ENCODE measurements around the gene RNF26.
"Not testable (repeated sequence)": the region's sequence is repeated elsewhere in the genome, so short reads cannot be mapped to it uniquely, and the experiment has no call there.

RNF26 gene

GRCh38 chr11:119380827-119381180, 46.5 kb downstream of the RNF26 start:
- peak overlapping the region; percentile 62 for H3K4me2 ChIP-seq (ENCODE audit: low read depth, low read length, poor library complexity, severe bottlenecking)
- H3K4me3 ChIP-seq (ENCODE audit: insufficient read depth, low read length, poor library complexity, severe bottlenecking) = peak overlapping the region; percentile 51
- no peak overlapping the region for H3K27ac ChIP-seq (ENCODE audit: low read depth, low read length)

GRCh38 chr11:119381181-119381988, 47.1 kb downstream of the RNF26 start, which contains the start of gene USP2:
TSS of gene USP2 (minus strand) at chr11:119381690. CDS start at chr11:119373480, 8,210 bp downstream.
- Histone ChIP-seq H3K36me3 (ENCODE audit: low read length) (no peaks in the 10 kb centered on the region), H3F3A (ENCODE audit: insufficient read depth) (no peaks in the 10 kb centered on the region), H3K9me3 (ENCODE audit: insufficient read depth, low read length) (no peaks in the 10 kb centered on the region), H3K9me2 (replicated peaks; ENCODE audit: insufficient read depth, low read length) (no peaks in the 10 kb centered on the region), H3K79me2 (ENCODE audit: insufficient read depth, low read length) (no peaks in the 10 kb centered on the region), H3K4me2 (ENCODE audit: low read depth, low read length, poor library complexity, severe bottlenecking) (peak within 1 kb of the TSS; percentile 62), H3K4me3 (ENCODE audit: insufficient read depth, low read length, poor library complexity, severe bottlenecking) (peak within 1 kb of the TSS; percentile 55), H3K27ac (ENCODE audit: low read depth, low read length) (no peak within 1 kb of the TSS), H3K27me3 (ENCODE audit: low read length) (no peaks in the 10 kb centered on the region), H3K9ac (ENCODE audit: low read length) (peak within 1 kb of the TSS; percentile 42), H2AFZ (ENCODE audit: low read depth, low read length, severe bottlenecking) (peak within 1 kb of the TSS; percentile 65), H4K20me1 (ENCODE audit: low read depth, low read length) (no peaks in the 10 kb centered on the region)
- TF ChIP-seq CTCF (IDR thresholded peaks at IDR 0.05; ENCODE audit: insufficient read depth, low read length, poor library complexity, severe bottlenecking) (peak; percentile 93), EZH2phosphoT487 (conservative IDR thresholded peaks at IDR 0.05; ENCODE audit: low read length) (no peak)

More at GRCh38 chr11:119380827-119381180, 46.5 kb downstream of the RNF26 start:
- Histone ChIP-seq H3K9me2 (replicated peaks; ENCODE audit: insufficient read depth, low read length) (no peaks in the 10 kb centered on the region), H3K36me3 (ENCODE audit: low read length) (no peaks in the 10 kb centered on the region), H3K27me3 (ENCODE audit: low read length) (no peaks in the 10 kb centered on the region), H2AFZ (ENCODE audit: low read depth, low read length, severe bottlenecking) (peak overlapping the region; percentile 65), H3K9ac (ENCODE audit: low read length) (peak overlapping the region; percentile 42), H3F3A (ENCODE audit: insufficient read depth) (no peaks in the 10 kb centered on the region), H4K20me1 (ENCODE audit: low read depth, low read length) (no peaks in the 10 kb centered on the region), H3K79me2 (ENCODE audit: insufficient read depth, low read length) (no peaks in the 10 kb centered on the region), H3K9me3 (ENCODE audit: insufficient read depth, low read length) (no peaks in the 10 kb centered on the region)
- TF ChIP-seq EZH2phosphoT487 (conservative IDR thresholded peaks at IDR 0.05; ENCODE audit: low read length) (no peak), CTCF (IDR thresholded peaks at IDR 0.05; ENCODE audit: insufficient read depth, low read length, poor library complexity, severe bottlenecking) (no peak)

GRCh38 chr11:119382101-119382500, 47.8 kb downstream of the RNF26 start:
- Histone ChIP-seq H3K9me3 (ENCODE audit: insufficient read depth, low read length) (no peaks in the 10 kb centered on the region), H4K20me1 (ENCODE audit: low read depth, low read length) (no peaks in the 10 kb centered on the region), H3K9ac (ENCODE audit: low read length) (peak overlapping the region; percentile 18; the same call in 1 of the 2 replicates), H3K9me2 (replicated peaks; ENCODE audit: insufficient read depth, low read length) (no peaks in the 10 kb centered on the region), H3K4me3 (ENCODE audit: insufficient read depth, low read length, poor library complexity, severe bottlenecking) (peak overlapping the region; percentile 55), H3K27ac (ENCODE audit: low read depth, low read length) (no peak overlapping the region), H3F3A (ENCODE audit: insufficient read depth) (no peaks in the 10 kb centered on the region), H2AFZ (ENCODE audit: low read depth, low read length, severe bottlenecking) (peak overlapping the region; percentile 64), H3K4me2 (ENCODE audit: low read depth, low read length, poor library complexity, severe bottlenecking) (peak overlapping the region; percentile 62), H3K36me3 (ENCODE audit: low read length) (no peaks in the 10 kb centered on the region), H3K79me2 (ENCODE audit: insufficient read depth, low read length) (no peaks in the 10 kb centered on the region), H3K27me3 (ENCODE audit: low read length) (no peaks in the 10 kb centered on the region)
- TF ChIP-seq CTCF (IDR thresholded peaks at IDR 0.05; ENCODE audit: insufficient read depth, low read length, poor library complexity, severe bottlenecking) = no peak
- no peak for TF ChIP-seq EZH2phosphoT487 (conservative IDR thresholded peaks at IDR 0.05; ENCODE audit: low read length)

GRCh38 chr11:119382513-119382912, 48.2 kb downstream of the RNF26 start:
- not testable (repeated sequence) for H3K9me2 ChIP-seq (replicated peaks; ENCODE audit: insufficient read depth, low read length); H4K20me1 ChIP-seq (ENCODE audit: low read depth, low read length)

More at GRCh38 chr11:119382513-119382912, 48.2 kb downstream of the RNF26 start:
- not testable (repeated sequence) for H3K36me3 ChIP-seq (ENCODE audit: low read length); H3K79me2 ChIP-seq (ENCODE audit: insufficient read depth, low read length); H3K27me3 ChIP-seq (ENCODE audit: low read length); H2AFZ ChIP-seq (ENCODE audit: low read depth, low read length, severe bottlenecking); H3K9ac ChIP-seq (ENCODE audit: low read length); H3K9me3 ChIP-seq (ENCODE audit: insufficient read depth, low read length); H3F3A ChIP-seq (ENCODE audit: insufficient read depth); H3K27ac ChIP-seq (ENCODE audit: low read depth, low read length)
- Histone ChIP-seq H3K4me3 (ENCODE audit: insufficient read depth, low read length, poor library complexity, severe bottlenecking) (peak overlapping the region; percentile 55), H3K4me2 (ENCODE audit: low read depth, low read length, poor library complexity, severe bottlenecking) (peak overlapping the region; percentile 62)
